HEK293 (cell line): ENCODE results near the gene CDH5.

ENCODE experiments used
- CTCF ChIP-seq: fragments of 450-650 bp; formaldehyde crosslinking; IDR thresholded peaks from 2 replicates; pipeline ENCODE4 v1.5.1; 2016; ENCODE audit warnings: missing biosample characterization, missing genetic modification characterization
- KLF8 ChIP-seq: fragments of 450-650 bp; formaldehyde crosslinking; IDR thresholded peaks from 2 replicates; pipeline ENCODE4 v1.5.1; 2016; ENCODE audit warnings: missing biosample characterization, missing genetic modification characterization
- SP2 ChIP-seq: fragments of 450-650 bp; formaldehyde crosslinking; IDR thresholded peaks from 2 replicates; pipeline ENCODE4 v1.5.1; 2016; ENCODE audit warnings: missing biosample characterization, missing genetic modification characterization
- TSHZ1 ChIP-seq: fragments of 450-650 bp; formaldehyde crosslinking; IDR thresholded peaks from 2 replicates; pipeline ENCODE4 v1.5.1; 2016; ENCODE audit warnings: missing biosample characterization, missing genetic modification characterization, borderline replicate concordance
- YY1 ChIP-seq: fragments of 450-650 bp; formaldehyde crosslinking; IDR thresholded peaks from 2 replicates; pipeline ENCODE4 v1.5.1; 2018; ENCODE audit warnings: missing biosample characterization, missing genetic modification characterization
- ZBTB21 ChIP-seq: fragments of 450-650 bp; formaldehyde crosslinking; IDR thresholded peaks from 2 replicates; pipeline ENCODE4 v1.5.1; 2017; ENCODE audit warnings: missing biosample characterization, missing genetic modification characterization
- ZNF148 ChIP-seq: fragments of 450-650 bp; formaldehyde crosslinking; IDR thresholded peaks from 2 replicates; pipeline ENCODE4 v1.5.0; 2017; ENCODE audit warnings: missing biosample characterization, missing genetic modification characterization, borderline replicate concordance
- ZNF174 ChIP-seq: fragments of 450-650 bp; formaldehyde crosslinking; IDR thresholded peaks from 2 replicates; pipeline ENCODE4 v1.5.0; 2017; ENCODE audit warnings: missing biosample characterization, mild to moderate bottlenecking, missing genetic modification characterization
- ZNF223 ChIP-seq: fragments of 450-650 bp; formaldehyde crosslinking; IDR thresholded peaks from 2 replicates; pipeline ENCODE4 v1.5.1; 2016; ENCODE audit warnings: missing biosample characterization, missing genetic modification characterization
- ZNF24 ChIP-seq: fragments of 450-650 bp; formaldehyde crosslinking; IDR thresholded peaks from 2 replicates; pipeline ENCODE4 v1.5.1; 2016; ENCODE audit warnings: missing biosample characterization, missing genetic modification characterization
- ZNF274 ChIP-seq, 2 experiments: fragments of 200-500 bp in 1 of 2; fragments of 450-650 bp in 1 of 2; sonication (Bioruptor generic) in 1 of 2; formaldehyde crosslinking in 1 of 2; IDR thresholded peaks; 2 replicates each; pipeline versions ENCODE4 v1.5.1 to v1.6.1; 2014 to 2016; ENCODE audit warnings: borderline replicate concordance in 1 of 2, inconsistent platforms in 1 of 2, low read length in 1 of 2, missing biosample characterization in 1 of 2, missing genetic modification characterization in 1 of 2
- ZNF558 ChIP-seq: fragments of 450-650 bp; formaldehyde crosslinking; IDR thresholded peaks from 2 replicates; pipeline ENCODE4 v1.5.1; 2016; ENCODE audit warnings: missing biosample characterization, missing genetic modification characterization
- ZNF645 ChIP-seq: fragments of 450-650 bp; formaldehyde crosslinking; IDR thresholded peaks from 2 replicates; pipeline ENCODE4; 2016; ENCODE audit warnings: missing biosample characterization, missing genetic modification characterization
- ZSCAN5A ChIP-seq: fragments of 450-650 bp; formaldehyde crosslinking; IDR thresholded peaks from 2 replicates; pipeline ENCODE4 v1.5.1; 2016; ENCODE audit warnings: missing biosample characterization, missing genetic modification characterization

- TF ChIP-seq CTCF (tag by site-specific recombination) (no peak), ZNF174 (tag by site-specific recombination) (no peak), YY1 (tag by site-specific recombination) (no peak), ZNF645 (no peak), ZBTB21 (tag by site-specific recombination) (no peak), ZSCAN5A (tag by site-specific recombination) (no peak), ZNF223 (tag by site-specific recombination) (no peak), ZNF558 (no peak), KLF8 (no peak), TSHZ1 (no peak), ZNF24 (tag by site-specific recombination) (no peak), ZNF274 (IDR thresholded peaks at IDR 0.05; ENCODE audit: low read length) (no peak), ZNF274 (tag by site-specific recombination; IDR thresholded peaks at IDR 0.05; ENCODE audit: borderline replicate concordance) (no peak), SP2 (tag by site-specific recombination) (no peak), ZNF148 (tag by site-specific recombination) (no peak)
These were observed 59.2 kb downstream of the CDH5 start for GRCh38 chr16:66425651-66426050.
